ENCODE data around the gene TMEM248. TPM values are rescaled to one million over a fixed set of nuclear protein-coding genes. Genes with fewer than 3 reads are reported as not detected.
"Not testable (repeated sequence)": the region's sequence is repeated elsewhere in the genome, so short reads cannot be mapped to it uniquely, and the experiment has no call there.

Gene TMEM248
- total RNA-seq, 1 donor: 185 TPM

GRCh38 chr7:66907731-66908130, 13.3 kb upstream of the TMEM248 start:
- no peak for DNase-seq (ENCODE audit: low read depth in 2 of 3, low spot score in 2 of 3)

GRCh38 chr7:66908598-66908997, 12.4 kb upstream of the TMEM248 start:
- DNase-seq (ENCODE audit: low read depth in 2 of 3, low spot score in 2 of 3): peak in 1 of 3 donors; percentile 6

DNA sequence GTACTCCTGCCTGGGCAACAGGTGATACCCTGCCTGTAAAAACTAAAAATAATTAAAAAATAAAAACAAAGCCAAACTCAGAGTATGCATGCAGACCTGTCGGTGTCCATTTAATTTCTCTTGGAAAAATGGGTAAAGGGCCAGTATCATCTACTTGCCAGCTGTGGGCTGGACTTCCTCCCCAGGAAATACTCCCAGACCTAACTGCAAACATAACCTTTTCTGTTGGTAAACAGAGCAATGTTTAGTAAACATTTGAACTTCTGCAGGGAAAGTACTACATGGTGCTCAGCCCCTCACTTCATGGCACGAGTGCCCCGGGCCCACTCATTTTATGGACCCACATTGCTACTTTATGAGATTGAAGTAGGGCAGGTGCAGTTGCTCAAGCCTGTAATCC, 10.2 kb upstream of the TMEM248 start:
- DNase-seq (ENCODE audit: low read depth in 2 of 3, low spot score in 2 of 3): no peak

GRCh38 chr7:66911191-66911590, 9.8 kb upstream of the TMEM248 start:
- DNase-seq (ENCODE audit: low read depth in 2 of 3, low spot score in 2 of 3): not testable (repeated sequence)

- no peak for DNase-seq (ENCODE audit: low read depth in 2 of 3, low spot score in 2 of 3)
These were observed 8.8 kb upstream of the TMEM248 start for GRCh38 chr7:66912195-66912594.

- DNase-seq (ENCODE audit: low read depth in 2 of 3, low spot score in 2 of 3): no peak
These were observed 7.6 kb upstream of the TMEM248 start for GRCh38 chr7:66913118-66914037.

DNA sequence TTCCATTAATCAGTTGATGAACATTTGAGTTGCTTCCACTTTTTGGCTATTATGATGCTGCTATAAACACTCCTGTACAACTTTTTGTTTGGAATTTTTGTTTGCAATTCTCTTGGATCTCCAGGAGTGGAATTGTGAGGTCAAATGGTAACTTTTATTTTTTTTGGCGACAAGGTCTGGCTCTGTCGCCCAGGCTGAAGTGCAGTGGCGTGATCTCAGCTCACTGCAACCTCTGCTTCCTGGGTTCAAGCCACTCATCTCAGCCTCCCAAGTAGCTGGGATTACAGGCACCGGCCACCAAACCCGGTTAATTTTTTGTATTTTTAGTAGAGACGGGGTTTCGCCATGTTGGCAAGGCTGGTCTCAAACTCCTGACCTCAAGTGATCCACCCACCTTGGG, 3.1 kb upstream of the TMEM248 start:
- DNase-seq (ENCODE audit: low read depth in 2 of 3, low spot score in 2 of 3): not testable (repeated sequence)

DNA sequence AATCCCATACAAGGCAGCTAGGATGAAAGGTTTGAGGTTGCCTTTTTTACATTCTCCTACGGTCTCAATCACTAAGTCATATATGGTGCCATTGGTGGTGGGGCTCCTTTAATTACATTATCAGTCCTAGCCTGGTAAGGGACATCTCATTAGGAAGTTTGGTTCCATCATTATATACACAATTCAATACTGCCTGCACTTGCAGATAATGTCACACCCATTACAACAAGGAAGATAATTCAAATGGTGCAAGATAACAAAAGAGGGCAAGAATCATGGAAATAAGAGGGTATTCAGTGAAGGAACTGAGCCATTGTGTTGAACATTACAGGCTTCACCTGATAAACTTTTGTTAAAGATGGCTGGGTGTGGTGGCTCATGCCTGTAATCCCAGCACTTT, 1.7 kb upstream of the TMEM248 start:
- no peak for DNase-seq (ENCODE audit: low read depth in 2 of 3, low spot score in 2 of 3)

- no peak for DNase-seq (ENCODE audit: low read depth in 2 of 3, low spot score in 2 of 3)
These were observed 1.3 kb upstream of the TMEM248 start for GRCh38 chr7:66919704-66920103.

DNA sequence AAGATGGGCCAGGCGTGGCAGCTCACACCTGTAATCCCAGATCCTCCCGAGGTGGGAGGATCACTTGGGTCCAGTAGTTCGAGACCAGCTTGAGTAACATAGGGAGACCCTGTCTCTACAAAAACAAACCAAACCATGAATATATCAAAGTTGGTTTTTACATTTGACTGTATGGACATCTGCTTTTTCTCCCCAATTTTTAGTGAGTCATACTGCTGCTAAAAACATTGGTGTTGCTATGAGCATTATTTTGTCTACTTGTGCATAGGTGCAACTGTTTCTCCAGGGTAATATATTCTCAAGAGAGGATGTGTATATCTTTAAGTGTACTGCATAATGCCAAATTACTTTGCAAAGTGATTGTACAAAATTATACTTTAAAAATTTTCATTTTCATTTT, 769 bp upstream of the TMEM248 start:
- no peak for DNase-seq (ENCODE audit: low read depth in 2 of 3, low spot score in 2 of 3)

GRCh38 chr7:66921396-66921917, 432 bp downstream of the TMEM248 start:
- peak in 2 of 3 donors; percentile 9 to 33 for DNase-seq (ENCODE audit: low read depth in 2 of 3, low spot score in 2 of 3)

DNA sequence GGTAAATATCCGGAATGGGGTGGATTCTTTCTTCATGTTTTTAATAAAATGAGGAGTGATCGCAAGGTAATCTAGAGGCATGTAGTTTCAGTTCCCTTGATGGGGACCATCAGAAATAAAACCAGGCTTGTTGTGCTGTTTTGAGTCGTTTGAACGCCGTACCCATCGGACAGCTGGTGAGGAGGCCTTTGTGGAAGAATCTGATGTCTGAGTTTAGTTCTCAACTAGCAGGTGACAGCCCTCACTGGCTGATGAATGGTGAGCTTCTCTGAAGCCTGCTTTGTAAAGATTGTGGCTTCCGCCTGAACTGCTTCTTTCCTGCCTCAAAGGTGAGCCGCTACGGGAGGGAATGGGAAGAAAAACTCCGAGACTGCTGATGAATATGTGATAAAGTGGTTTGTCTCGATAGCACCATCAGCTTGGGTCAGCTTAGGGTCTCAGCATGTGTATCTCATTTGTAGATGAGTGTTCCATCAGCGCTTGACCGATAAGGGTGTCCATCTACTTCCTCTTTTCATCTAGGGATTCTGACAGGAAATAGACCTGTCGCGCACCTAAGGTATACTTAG, 977 bp downstream of the TMEM248 start:
- peak in 2 of 3 donors; percentile 13 to 34 for DNase-seq (ENCODE audit: low read depth in 2 of 3, low spot score in 2 of 3)

GRCh38 chr7:66925255-66925654, 4.2 kb downstream of the TMEM248 start:
- no peak for DNase-seq (ENCODE audit: low read depth in 2 of 3, low spot score in 2 of 3)

GRCh38 chr7:66927348-66927948, 6.4 kb downstream of the TMEM248 start:
- no peak for DNase-seq (ENCODE audit: low read depth in 2 of 3, low spot score in 2 of 3)

- DNase-seq (ENCODE audit: low read depth in 2 of 3, low spot score in 2 of 3): no peak
These were observed 7.4 kb downstream of the TMEM248 start for GRCh38 chr7:66928388-66928787.

GRCh38 chr7:66929165-66929564, 8.1 kb downstream of the TMEM248 start:
- DNase-seq (ENCODE audit: low read depth in 2 of 3, low spot score in 2 of 3): no peak

- no peak for DNase-seq (ENCODE audit: low read depth in 2 of 3, low spot score in 2 of 3)
These were observed 8.9 kb downstream of the TMEM248 start for GRCh38 chr7:66929935-66930334.

GRCh38 chr7:66930341-66930740, 9.3 kb downstream of the TMEM248 start:
- no peak for DNase-seq (ENCODE audit: low read depth in 2 of 3, low spot score in 2 of 3)

DNA sequence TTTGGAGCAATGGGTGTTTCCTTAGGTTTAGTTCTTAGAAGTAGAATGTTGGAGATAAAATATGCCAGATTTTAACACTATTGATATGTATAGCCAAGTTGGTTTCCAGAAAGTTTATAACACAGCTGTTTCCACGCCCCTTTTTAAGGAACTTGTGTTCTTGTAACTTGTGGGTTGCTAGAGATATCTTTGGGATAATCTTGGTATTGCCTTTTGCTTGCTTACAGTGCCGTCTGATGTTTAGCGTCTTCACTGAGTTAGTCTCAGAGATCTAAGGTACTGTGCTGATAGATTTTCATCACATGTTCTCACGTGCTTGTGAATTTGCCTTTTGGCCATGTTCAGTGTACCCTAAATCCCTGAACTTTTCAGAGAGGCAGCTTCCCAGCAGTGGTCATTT, 12.4 kb downstream of the TMEM248 start:
- no peak for DNase-seq (ENCODE audit: low read depth in 2 of 3, low spot score in 2 of 3)

DNA sequence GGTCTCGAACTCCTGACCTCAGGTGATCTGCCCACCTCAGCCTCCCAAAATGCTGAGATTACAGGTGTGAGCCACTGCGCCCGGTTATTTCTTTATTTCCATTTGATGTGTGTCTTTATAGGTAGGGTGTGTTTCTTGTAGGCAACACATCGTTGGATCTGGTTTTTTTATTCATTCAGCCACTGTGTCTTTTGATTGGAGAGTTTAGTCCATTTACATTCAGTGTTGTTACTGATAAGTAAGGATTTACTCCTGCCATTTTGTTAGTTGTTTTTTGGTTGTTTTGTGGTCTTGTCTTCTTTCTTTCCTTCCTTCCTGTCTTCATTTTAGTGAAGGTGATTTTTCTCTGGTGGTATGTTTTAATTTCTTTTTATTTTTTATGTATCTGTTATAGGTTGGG, 16.9 kb downstream of the TMEM248 start:
- DNase-seq (ENCODE audit: low read depth in 2 of 3, low spot score in 2 of 3): no peak

GRCh38 chr7:66939325-66939724, 18.3 kb downstream of the TMEM248 start:
- DNase-seq (ENCODE audit: low read depth in 2 of 3, low spot score in 2 of 3): no peak

DNA sequence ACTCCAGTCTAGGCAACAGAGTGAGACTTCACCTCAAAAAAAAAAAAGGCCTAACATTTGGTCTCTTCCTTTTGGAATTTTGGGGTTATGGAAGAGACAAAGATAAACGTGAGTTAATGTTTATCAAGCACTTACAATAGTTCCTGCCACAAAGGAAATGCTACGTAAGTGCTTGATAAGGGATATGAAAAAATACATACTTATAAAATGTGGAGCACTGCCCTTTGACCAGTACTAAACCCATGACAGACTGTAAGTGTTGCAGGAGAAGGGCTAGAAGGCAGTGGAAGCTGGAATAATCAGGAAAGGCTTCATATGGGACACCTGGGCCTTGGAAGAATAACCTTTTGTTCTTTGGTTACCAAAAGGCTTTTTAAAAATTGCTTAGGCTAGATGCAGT, 25.5 kb downstream of the TMEM248 start:
- DNase-seq (ENCODE audit: low read depth in 2 of 3, low spot score in 2 of 3): no peak

Measured in hematopoietic multipotent progenitor cell (in vitro differentiated cells).